Breast epithelium (tissue), 4 donors: ENCODE data around the gene LRIF1. TPM values are rescaled to one million over a fixed set of nuclear protein-coding genes. Genes with fewer than 3 reads are reported as not detected.

Source experiments
- DNase-seq, 2 donors: peaks; one replicate each; pipeline ENCODE4 v3.0.0-alpha.2; 2019; ENCODE audit warnings: low spot score in 2 of 2
- H3K27ac ChIP-seq, 2 donors: fragments of 200-600 bp; sonication (generic) in 1 of 2; one replicate each; pipeline ENCODE4 v1.5.1; 2016 to 2019; ENCODE audit warnings: mild to moderate bottlenecking in 1 of 2
- H3K27me3 ChIP-seq, 2 donors: fragments of 200-600 bp; sonication (generic) in 1 of 2; one replicate each; pipeline versions ENCODE4 v1.5.1 to v1.6.0; 2017 to 2019; ENCODE audit warnings: control low read depth in 1 of 2, mild to moderate bottlenecking in 1 of 2
- H3K36me3 ChIP-seq: fragments of 200-600 bp; one replicate; pipeline ENCODE4 v1.5.1; 2019
- H3K4me1 ChIP-seq, 2 donors: fragments of 200-600 bp; sonication (generic); one replicate each; pipeline ENCODE4 v1.5.1; 2016 to 2019; ENCODE audit warnings: control low read depth in 1 of 2
- H3K4me3 ChIP-seq, 3 donors: fragments of 200-600 bp; sonication (generic); 1 replicate in 2 of 3; 2 replicates in 1 of 3; pipeline ENCODE4 v1.5.1; 2016 to 2019; ENCODE audit warnings: mild to moderate bottlenecking in 3 of 3, moderate library complexity in 2 of 3
- H3K9me3 ChIP-seq, 2 donors: fragments of 200-600 bp; sonication (generic) in 1 of 2; one replicate each; pipeline ENCODE4 v1.5.1; 2016 to 2019; ENCODE audit warnings: control low read depth in 1 of 2
- POLR2A ChIP-seq: fragments of 450-650 bp; IDR thresholded peaks from one replicate; pipeline ENCODE4 v1.6.1; 2016; ENCODE audit warnings: antibody characterized with exemption, mild to moderate bottlenecking, moderate library complexity
- POLR2AphosphoS5 ChIP-seq, 3 donors: sonication (generic); formaldehyde crosslinking; IDR thresholded peaks; one replicate each; pipeline ENCODE4 v1.6.1; 2017; ENCODE audit warnings: antibody characterized with exemption in 3 of 3
- intact Hi-C: fragments of 100-400 bp; cut with DNase I; formaldehyde crosslinking; loops from one replicate; pipeline ENCODE4 v1.15.1; 2023; ENCODE audit warnings: low total_unique reads
- total RNA-seq, 3 donors: library from RNA; depleted of rRNA; stranded (reverse); fragments of >200 nt; gene quantifications; one replicate each; pipeline ENCODE4 v1.1.0, GENCODE V29; 2016
- TF ChIP-seq, protein P1 (sequence below), 3 donors: fragments of 450-650 bp; IDR thresholded peaks; one replicate each; pipeline ENCODE4 v1.5.1; 2016 to 2017; ENCODE audit warnings: antibody characterized with exemption in 3 of 3, mild to moderate bottlenecking in 3 of 3, moderate library complexity in 3 of 3

LRIF1 gene
- total RNA-seq, 3 donors from 2014 or later: 9.5 to 17.0 (median 9.8) TPM

DNA sequence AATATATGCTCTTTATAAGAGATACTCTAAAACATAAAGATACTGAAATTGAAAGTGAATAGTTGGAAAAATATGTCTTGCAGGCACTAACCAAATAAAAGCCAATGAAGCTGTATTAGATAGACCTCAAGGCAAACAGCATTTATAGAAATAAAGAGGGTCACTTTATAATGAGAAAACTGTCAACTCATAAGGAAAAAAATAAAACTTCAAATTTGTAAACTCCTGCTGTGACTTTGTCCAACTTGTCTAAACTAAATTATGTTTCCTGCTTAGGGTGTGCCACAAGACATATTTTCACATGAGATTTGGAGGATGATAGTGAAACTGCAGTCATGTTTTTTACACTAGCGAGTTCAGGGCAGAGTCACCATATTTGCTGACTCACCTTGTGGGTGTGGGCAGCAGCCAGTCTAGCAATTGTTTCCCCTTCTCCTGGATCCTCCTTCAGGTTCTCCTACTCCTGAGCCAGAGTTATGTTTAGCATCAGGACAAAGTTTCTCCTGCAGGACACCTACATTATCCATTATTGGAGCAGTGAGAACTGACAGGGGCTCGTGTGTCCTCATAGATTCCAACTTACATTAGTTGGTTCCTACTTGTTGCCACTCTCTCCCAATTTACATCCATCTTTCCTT lies 46.9 kb downstream of the LRIF1 start:
- no peak for DNase-seq
- TF ChIP-seq POLR2A: no peak
- Histone ChIP-seq H3K27ac (no peak overlapping the region), H3K36me3 (no peaks in the 10 kb centered on the region), H3K4me1 (no peaks in the 10 kb centered on the region), H3K4me3 (no peak overlapping the region), H3K27me3 (no peaks in the 10 kb centered on the region), H3K9me3 (no peaks in the 10 kb centered on the region)
- intact Hi-C loops: no loop called here

DNA sequence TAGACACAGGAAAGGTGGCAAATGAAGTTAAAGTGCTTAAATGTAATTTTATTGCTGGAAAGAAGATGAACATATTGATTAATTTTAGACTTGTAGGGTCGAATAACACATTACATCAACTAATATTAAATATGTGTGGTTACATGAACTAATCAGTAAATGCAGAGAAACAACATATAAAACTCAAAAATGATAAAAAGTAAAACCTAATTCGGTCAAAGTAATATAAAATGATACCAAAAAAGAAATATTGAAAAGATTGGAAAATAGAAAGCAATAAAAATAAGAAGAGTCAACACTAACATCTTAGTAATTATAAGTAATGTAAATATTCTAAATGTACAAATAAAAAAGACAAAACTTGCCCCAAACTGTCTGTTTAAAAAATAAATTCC lies 47.5 kb downstream of the LRIF1 start:
- Histone ChIP-seq H3K4me3 (no peak overlapping the region), H3K27me3 (no peaks in the 10 kb centered on the region), H3K4me1 (no peaks in the 10 kb centered on the region), H3K27ac (no peak overlapping the region), H3K9me3 (no peaks in the 10 kb centered on the region), H3K36me3 (no peaks in the 10 kb centered on the region)
- DNase-seq: no peak
- TF ChIP-seq, protein P1, sequence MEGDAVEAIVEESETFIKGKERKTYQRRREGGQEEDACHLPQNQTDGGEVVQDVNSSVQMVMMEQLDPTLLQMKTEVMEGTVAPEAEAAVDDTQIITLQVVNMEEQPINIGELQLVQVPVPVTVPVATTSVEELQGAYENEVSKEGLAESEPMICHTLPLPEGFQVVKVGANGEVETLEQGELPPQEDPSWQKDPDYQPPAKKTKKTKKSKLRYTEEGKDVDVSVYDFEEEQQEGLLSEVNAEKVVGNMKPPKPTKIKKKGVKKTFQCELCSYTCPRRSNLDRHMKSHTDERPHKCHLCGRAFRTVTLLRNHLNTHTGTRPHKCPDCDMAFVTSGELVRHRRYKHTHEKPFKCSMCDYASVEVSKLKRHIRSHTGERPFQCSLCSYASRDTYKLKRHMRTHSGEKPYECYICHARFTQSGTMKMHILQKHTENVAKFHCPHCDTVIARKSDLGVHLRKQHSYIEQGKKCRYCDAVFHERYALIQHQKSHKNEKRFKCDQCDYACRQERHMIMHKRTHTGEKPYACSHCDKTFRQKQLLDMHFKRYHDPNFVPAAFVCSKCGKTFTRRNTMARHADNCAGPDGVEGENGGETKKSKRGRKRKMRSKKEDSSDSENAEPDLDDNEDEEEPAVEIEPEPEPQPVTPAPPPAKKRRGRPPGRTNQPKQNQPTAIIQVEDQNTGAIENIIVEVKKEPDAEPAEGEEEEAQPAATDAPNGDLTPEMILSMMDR (IDR thresholded peaks at IDR 0.05): no peak
- TF ChIP-seq POLR2AphosphoS5 (IDR thresholded peaks at IDR 0.05): no peak
- intact Hi-C loops: no loop called here

DNA sequence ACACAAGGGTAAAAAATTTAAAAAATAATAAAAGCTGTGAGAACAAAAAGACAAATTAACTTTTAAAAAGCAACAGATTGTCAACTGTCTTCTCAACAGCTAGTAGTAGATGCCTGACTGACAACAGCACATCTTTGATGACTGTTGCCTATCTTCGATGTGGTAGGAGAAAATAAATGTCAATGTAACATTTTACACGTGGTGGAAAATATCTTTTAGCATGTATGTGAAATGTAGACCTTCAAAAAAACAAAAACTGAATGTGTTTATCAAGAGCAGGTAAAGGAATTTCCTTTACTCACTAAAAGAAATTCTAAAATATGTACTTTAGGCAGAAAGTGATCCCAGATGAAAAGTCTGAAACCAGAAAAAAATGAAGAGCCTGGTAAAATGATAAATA lies 47.9 kb downstream of the LRIF1 start:
- no peaks in the 10 kb centered on the region for H3K9me3 ChIP-seq
- no peak for DNase-seq
- intact Hi-C loops: no loop called here
- no peaks in the 10 kb centered on the region for H3K27me3 ChIP-seq
- TF ChIP-seq, protein P1 (IDR thresholded peaks at IDR 0.05): no peak
- TF ChIP-seq POLR2AphosphoS5 (IDR thresholded peaks at IDR 0.05) (no peak), POLR2A (no peak)
- no peaks in the 10 kb centered on the region for H3K36me3 ChIP-seq
- no peak overlapping the region for H3K4me3 ChIP-seq
- H3K4me1 ChIP-seq: no peaks in the 10 kb centered on the region
- no peak overlapping the region for H3K27ac ChIP-seq

DNA sequence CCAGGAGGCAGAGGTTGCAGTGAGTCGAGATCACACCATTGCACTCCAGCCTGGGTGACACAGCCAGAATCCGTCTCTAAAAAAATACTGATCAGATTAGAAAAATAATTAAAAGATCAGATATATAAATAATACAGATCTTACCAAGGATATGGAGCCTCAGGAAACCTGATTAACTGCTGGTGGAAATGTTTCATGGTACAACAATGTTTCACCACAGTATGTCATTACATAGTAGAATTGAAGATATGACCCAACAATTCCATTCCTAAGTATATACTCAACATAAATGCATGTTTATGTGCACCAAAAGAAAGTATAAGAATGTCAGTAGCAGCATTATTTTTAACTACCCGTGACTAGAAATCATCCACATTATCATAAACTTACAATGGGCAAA lies 49.0 kb downstream of the LRIF1 start:
- Histone ChIP-seq H3K9me3 (no peaks in the 10 kb centered on the region), H3K4me3 (no peak overlapping the region), H3K36me3 (no peaks in the 10 kb centered on the region), H3K4me1 (no peaks in the 10 kb centered on the region), H3K27ac (no peak overlapping the region), H3K27me3 (no peaks in the 10 kb centered on the region)
- no peak for DNase-seq
- TF ChIP-seq, protein P1 (IDR thresholded peaks at IDR 0.05): no peak
- TF ChIP-seq POLR2AphosphoS5 (IDR thresholded peaks at IDR 0.05) (no peak), POLR2A (no peak)
- intact Hi-C loops: no loop called here

DNA sequence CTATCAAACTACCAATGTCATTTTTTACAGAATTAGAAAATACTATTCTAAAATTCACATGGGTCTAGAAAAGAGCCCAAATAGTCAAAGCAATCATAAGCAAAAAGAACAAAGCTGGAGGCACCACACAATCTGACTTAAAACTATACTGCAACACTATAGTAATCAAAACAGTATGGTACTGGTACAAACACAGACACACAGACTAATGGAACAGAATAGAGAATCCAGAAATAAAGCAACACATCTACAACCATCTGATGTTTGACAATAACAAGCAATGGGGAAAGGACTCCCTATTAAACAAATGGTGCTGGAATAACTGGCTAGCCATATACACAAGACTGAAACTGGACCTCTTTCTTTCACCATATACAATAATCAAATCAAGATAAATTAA lies 50.9 kb downstream of the LRIF1 start:
- H3K27me3 ChIP-seq: no peaks in the 10 kb centered on the region
- no peak for DNase-seq
- H3K4me3 ChIP-seq: no peak overlapping the region
- H3K36me3 ChIP-seq: no peaks in the 10 kb centered on the region
- intact Hi-C loops: no loop called here
- no peaks in the 10 kb centered on the region for H3K9me3 ChIP-seq
- no peak overlapping the region for H3K27ac ChIP-seq
- H3K4me1 ChIP-seq: no peaks in the 10 kb centered on the region
- TF ChIP-seq, protein P1 (IDR thresholded peaks at IDR 0.05): no peak
- no peak for TF ChIP-seq POLR2AphosphoS5 (IDR thresholded peaks at IDR 0.05)
- no peak for TF ChIP-seq POLR2A
